ENCODE data around the gene CD6.

DNA sequence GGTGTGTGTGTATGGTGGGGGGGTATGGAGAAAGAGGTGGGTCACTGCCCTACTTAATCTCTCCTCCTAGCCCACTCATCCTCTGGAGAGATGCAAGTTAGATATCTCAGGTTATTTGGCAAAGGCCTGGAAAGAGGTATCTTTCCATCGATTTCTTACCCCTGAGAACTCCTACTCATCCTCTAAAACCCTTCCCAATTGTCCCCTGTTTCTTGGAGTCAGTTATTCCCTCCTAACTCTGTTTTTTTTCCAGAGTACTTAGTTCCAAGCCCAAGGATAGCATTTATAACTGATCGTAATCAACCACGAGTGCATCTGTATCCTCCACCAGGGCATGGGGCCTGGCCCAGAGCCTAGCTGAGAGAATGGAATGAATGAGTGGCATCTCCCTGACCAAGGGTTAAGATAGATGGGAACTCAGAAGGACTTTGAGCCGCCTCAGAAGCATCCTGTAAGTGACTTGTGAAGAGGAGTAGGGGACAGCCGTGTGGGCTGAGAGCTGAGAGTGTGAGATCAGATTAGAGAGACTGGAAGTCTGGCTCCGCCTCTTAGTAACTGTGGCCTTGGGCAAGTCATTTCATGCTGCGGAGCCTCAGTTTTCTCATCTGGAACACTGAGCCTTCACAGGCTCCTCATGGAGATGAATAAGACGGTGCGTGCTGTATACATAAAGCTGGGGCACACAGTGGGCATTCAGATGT, 16.2 kb downstream of the CD6 start:
- TF ChIP-seq, protein P1, sequence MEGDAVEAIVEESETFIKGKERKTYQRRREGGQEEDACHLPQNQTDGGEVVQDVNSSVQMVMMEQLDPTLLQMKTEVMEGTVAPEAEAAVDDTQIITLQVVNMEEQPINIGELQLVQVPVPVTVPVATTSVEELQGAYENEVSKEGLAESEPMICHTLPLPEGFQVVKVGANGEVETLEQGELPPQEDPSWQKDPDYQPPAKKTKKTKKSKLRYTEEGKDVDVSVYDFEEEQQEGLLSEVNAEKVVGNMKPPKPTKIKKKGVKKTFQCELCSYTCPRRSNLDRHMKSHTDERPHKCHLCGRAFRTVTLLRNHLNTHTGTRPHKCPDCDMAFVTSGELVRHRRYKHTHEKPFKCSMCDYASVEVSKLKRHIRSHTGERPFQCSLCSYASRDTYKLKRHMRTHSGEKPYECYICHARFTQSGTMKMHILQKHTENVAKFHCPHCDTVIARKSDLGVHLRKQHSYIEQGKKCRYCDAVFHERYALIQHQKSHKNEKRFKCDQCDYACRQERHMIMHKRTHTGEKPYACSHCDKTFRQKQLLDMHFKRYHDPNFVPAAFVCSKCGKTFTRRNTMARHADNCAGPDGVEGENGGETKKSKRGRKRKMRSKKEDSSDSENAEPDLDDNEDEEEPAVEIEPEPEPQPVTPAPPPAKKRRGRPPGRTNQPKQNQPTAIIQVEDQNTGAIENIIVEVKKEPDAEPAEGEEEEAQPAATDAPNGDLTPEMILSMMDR (IDR thresholded peaks at IDR 0.05), result no peak
- TF ChIP-seq POLR2A (IDR thresholded peaks at IDR 0.05) (no peak), EP300 (IDR thresholded peaks at IDR 0.05) (no peak)

Measured in ovary (tissue), 3 donors.